ENCODE results near the gene TMEM200B.

TMEM200B gene

GRCh38 chr1:29125237-29125641 lies 1.5 kb upstream of the TMEM200B start:
- no peak overlapping the region for H3K4me3 ChIP-seq (ENCODE audit: low read depth, low read length)

DNA sequence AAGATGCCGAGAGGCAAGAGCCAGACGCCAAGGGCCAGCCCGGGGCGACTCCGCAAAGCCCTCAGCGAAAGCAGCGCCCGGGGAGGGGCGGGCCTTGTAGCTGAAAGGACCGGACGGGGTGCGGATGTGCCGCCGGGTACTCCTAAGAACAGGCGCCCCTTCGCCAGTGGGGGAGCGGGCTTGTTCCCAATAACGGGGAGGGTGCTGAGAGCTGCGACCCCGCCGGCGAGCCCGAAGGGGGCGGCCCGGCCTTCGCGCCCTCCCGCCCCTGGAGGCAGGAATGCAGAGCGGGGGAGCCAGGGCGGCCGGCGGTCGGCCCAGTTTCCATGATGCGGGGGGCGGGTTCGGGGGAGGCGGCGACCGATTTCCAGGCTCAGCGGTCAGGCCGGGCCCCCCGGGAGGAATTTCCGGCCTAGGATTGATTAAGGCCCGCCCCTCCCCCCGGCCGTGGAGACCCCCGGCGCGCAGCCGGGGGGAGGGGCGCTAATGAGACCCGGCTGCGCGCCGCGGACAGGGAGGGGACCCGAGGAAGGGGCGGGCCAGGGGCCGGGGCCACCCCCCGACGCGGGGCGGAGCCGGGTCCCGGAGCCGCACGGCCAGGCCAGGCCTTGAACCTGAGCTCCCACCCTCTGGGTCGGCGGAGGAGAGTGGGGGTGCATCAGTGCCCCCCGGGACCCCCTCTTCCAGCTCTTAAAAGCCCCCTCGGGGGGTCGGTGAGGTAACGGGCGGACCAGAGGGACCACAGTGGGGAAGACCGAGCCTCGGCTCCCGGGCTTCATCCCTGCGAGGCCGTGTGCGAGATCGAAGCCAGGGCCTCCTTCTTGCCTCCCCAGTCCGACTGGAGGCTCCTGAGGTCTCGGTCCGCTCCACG lies 898 bp upstream of the TMEM200B start:
- H3K4me3 ChIP-seq (ENCODE audit: low read depth, low read length), result no peak overlapping the region
- no peak for TF ChIP-seq MAX (IDR thresholded peaks at IDR 0.05; ENCODE audit: low read depth, low read length)
- peak; percentile 67 for DNase-seq (ENCODE audit: low read depth)

More at GRCh38 chr1:29125237-29125641, 1.5 kb upstream of the TMEM200B start:
- DNase-seq (ENCODE audit: low read depth), result no peak
- TF ChIP-seq MAX (IDR thresholded peaks at IDR 0.05; ENCODE audit: low read depth, low read length) (no peak), POLR2A (IDR thresholded peaks at IDR 0.05; ENCODE audit: extremely low read depth, insufficient read length) (no peak), MYC (IDR thresholded peaks at IDR 0.05; ENCODE audit: low read depth, low read length) (no peak)
- TF ChIP-seq, protein P1, sequence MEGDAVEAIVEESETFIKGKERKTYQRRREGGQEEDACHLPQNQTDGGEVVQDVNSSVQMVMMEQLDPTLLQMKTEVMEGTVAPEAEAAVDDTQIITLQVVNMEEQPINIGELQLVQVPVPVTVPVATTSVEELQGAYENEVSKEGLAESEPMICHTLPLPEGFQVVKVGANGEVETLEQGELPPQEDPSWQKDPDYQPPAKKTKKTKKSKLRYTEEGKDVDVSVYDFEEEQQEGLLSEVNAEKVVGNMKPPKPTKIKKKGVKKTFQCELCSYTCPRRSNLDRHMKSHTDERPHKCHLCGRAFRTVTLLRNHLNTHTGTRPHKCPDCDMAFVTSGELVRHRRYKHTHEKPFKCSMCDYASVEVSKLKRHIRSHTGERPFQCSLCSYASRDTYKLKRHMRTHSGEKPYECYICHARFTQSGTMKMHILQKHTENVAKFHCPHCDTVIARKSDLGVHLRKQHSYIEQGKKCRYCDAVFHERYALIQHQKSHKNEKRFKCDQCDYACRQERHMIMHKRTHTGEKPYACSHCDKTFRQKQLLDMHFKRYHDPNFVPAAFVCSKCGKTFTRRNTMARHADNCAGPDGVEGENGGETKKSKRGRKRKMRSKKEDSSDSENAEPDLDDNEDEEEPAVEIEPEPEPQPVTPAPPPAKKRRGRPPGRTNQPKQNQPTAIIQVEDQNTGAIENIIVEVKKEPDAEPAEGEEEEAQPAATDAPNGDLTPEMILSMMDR (IDR thresholded peaks at IDR 0.05; ENCODE audit: low read depth, low read length), result no peak

DNA sequence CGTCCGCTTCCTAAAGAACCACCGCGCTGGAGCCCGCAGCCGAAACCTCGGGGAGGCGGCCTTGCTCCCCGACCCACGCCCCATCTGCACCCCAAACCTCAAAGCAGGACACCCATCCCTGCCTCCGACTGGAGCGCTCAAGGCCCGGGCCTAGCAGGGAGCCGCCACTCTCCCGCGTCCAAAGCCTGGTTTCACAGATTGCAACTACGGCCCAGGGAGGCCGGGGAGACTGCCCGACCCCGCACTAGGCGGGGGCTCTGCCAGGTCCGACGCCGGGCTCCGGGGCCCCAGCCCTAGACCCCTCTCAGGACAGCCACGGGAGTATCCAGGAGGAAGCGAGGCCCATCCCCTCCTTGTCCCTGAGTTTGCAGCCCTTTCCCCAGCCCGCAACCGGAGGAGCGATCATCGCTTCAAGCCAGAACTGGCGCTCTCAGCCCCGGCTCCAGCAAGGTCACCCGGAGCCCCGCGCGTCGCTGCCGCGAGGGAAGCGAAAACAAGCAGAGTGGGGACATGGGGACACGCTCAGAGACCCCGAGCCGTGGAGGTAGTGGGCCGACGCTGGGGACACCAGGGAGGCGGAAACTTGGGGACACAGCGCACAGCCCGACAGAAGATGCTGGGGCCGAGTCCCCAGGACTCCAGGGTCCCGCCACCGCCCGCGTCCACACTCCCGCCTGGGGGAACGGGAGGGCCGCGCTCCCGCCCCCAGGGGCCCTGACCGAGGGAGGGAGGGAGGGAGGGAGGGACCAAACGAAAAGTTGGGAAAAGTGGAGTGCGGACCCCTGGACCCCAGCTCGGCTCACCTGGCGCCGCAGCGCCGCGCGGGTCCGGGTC lies 433 bp downstream of the TMEM200B start:
- H3K4me3 ChIP-seq (ENCODE audit: low read depth, low read length), result no peak overlapping the region
- peak; percentile 36 for DNase-seq (ENCODE audit: low read depth)

GRCh38 chr1:29122682-29123052 lies 1.0 kb downstream of the TMEM200B start:
- H3K4me3 ChIP-seq (ENCODE audit: low read depth, low read length), result no peak overlapping the region
- TF ChIP-seq MAX (IDR thresholded peaks at IDR 0.05; ENCODE audit: low read depth, low read length) (no peak), MYC (IDR thresholded peaks at IDR 0.05; ENCODE audit: low read depth, low read length) (no peak), POLR2A (IDR thresholded peaks at IDR 0.05; ENCODE audit: extremely low read depth, insufficient read length) (no peak)
- TF ChIP-seq, protein P1 (IDR thresholded peaks at IDR 0.05; ENCODE audit: low read depth, low read length), result no peak
- no peak for DNase-seq (ENCODE audit: low read depth)

More for the DNA sequence above, 433 bp downstream of the TMEM200B start:
- TF ChIP-seq MYC (IDR thresholded peaks at IDR 0.05; ENCODE audit: low read depth, low read length) (no peak), MAX (IDR thresholded peaks at IDR 0.05; ENCODE audit: low read depth, low read length) (no peak), POLR2A (IDR thresholded peaks at IDR 0.05; ENCODE audit: extremely low read depth, insufficient read length) (no peak)
- TF ChIP-seq, protein P1 (IDR thresholded peaks at IDR 0.05; ENCODE audit: low read depth, low read length), result no peak

- no peak for TF ChIP-seq POLR2A (IDR thresholded peaks at IDR 0.05; ENCODE audit: extremely low read depth, insufficient read length)
- TF ChIP-seq MYC (IDR thresholded peaks at IDR 0.05; ENCODE audit: low read depth, low read length), result no peak
- TF ChIP-seq, protein P1 (IDR thresholded peaks at IDR 0.05; ENCODE audit: low read depth, low read length), result no peak
- TF ChIP-seq MAX (IDR thresholded peaks at IDR 0.05; ENCODE audit: low read depth, low read length), result no peak
- DNase-seq (ENCODE audit: low read depth), result no peak
These were observed 1.6 kb downstream of the TMEM200B start for GRCh38 chr1:29121936-29122681.

More at GRCh38 chr1:29121936-29122681, 1.6 kb downstream of the TMEM200B start:
- no peak overlapping the region for H3K4me3 ChIP-seq (ENCODE audit: low read depth, low read length)

Measured in NB4 (cell line).